GM19193 (cell line): ENCODE data around the gene YRDC.

Experiments used
- POLR2A ChIP-seq: IDR thresholded peaks from 4 replicates; pipeline ENCODE4 v1.6.1; 2011; ENCODE audit not compliant: insufficient read depth, insufficient read length; ENCODE audit errors: extremely low read depth

The YRDC gene

DNA sequence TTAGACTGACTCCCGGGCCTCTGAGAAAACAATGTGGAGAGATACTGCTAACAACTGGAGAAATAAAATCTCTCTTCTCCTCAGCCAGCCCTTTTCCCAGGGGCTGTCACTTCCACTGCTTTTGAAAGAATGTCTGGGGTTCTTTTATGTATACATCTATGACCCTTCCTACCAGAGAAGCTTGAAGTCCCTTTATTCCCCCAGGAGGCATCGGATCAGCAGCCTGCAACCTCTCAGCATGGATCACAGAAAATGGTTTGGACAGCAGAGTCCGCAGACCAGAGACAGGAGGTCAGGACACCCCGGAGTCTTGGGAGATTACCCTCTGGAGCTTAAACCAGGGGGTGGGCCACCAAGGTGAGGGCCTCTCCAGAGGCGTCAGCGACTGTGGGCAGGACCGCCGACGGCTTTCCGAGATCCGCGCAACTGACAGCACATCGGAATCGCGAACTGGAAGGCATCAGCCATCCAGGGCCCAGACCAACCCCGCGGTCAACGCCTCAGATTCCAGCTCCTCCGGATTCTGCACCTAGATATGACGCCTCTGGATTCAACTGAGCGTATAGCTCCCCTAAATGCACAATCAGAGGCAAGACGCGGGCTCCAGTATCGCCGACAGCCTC, 44.1 kb downstream of the YRDC start:
- TF ChIP-seq POLR2A = no peak

DNA sequence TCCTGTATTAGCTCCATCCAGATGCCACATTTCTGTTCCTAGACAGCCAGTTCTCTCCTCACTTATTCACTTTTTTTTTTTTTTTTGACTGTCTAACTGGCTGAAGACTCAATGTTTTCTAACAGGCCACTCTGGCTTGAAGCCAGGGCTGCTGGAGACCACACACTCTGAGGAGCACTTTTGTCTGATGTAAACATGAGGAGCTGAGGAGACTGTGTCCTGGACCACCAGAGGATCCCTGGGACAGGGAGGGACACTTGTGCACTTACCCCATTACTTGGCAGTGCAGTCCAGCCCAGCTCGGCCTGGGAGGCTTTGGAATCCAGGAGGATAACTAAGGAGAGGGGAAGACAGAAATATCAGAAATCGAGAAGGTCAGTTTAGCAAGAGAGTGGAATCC, 45.5 kb downstream of the YRDC start:
- TF ChIP-seq POLR2A = no peak

DNA sequence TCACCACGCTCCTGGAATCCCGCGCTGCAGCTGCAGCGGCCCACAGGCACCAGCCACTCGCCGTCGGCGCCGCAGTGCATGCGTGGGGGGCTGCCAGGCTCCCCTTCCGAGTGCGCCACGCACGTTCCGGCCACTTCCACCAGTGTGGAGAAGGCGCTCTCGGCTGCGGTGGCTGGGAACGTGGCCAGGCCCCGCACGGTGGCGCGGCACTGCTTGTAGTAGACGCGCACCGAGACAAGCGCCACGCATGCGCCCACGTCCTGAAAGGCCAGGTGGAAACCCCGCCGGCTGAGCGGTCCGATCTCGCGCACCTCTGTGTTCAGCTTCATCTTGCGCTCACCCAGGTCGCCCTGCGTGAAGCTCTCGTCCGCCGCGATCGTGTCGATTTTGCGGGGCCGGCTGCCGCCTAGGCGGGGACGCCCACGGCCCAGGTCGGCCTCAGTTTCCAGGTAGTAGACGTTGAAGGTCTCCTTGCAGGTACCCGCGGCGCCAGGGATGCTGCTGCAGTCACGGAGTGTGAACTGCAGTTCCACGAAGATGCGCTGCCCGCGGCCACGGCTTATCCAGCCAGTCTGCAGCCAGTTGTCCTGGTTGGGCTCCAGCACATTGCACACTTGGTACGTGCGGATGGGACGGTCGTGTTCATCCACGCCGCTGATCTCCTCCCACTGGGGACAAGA, 46.5 kb downstream of the YRDC start:
- TF ChIP-seq POLR2A = no peak

DNA sequence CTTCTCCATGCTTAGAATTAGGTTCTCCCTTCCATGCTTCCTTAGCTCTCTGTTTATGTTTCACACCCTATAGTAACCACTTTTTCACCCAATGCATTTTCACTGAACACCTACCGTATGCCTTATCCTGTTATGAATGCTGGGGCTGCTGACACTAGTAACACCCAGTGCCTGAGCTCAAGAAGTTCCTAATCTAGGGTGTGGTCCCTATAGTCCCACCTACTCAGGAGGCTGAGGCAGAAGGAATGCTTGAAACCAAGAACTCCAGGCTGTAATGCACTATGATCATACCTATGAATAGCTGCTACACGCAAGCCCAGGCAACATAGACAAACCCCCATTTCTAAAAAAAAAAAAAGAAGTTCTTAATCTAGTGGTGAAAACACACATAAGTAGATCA, 48.6 kb downstream of the YRDC start:
- TF ChIP-seq POLR2A = no peak

DNA sequence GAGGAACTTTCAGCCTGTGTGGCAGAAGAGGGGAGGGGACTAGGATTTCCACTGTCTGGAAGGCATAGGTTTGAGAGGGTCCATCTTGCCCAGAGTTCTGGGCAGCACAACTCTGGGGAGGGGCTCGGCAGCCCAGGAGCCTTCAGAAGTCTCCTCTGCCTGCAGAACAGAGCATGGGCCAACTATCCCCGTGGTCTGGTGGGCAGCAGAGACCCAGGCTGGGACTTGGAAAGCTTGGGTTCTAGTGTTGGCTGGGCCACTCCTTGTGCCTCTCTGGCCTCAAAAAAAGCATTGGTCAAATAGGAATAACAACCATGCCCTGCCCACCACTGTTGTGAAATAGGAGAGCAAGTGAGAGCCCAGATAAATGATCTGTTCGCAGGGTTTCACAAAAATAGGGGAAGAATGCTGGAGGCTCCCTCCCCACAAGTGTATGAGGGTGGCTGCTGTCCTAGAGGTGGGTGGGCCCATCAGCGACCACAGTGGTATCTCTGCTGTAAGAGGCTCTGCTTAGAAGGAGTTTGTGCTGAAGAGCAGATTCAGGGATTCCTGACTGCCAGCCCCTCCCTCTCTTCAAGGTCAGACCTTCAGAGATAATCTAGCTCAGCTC, 52.0 kb downstream of the YRDC start:
- TF ChIP-seq POLR2A = no peak

DNA sequence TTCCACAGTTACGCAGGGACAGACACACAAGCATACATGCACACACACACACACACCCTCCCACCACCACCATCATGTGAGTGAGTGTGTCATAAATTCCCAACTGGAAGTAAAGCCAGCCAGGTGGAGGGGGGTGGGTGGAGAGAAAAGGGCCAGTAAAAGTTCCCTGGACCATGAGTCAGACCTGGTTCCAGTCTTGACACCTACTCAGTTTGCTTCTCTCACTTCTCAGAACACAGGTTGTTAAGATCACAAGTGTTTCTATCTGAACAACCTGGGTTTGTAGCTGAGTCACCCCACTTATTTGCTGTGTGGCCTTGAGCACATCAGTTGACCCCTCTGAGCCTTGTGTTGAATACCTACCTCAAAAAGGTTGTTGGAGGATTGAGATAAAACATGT, 52.7 kb downstream of the YRDC start:
- TF ChIP-seq POLR2A = no peak

DNA sequence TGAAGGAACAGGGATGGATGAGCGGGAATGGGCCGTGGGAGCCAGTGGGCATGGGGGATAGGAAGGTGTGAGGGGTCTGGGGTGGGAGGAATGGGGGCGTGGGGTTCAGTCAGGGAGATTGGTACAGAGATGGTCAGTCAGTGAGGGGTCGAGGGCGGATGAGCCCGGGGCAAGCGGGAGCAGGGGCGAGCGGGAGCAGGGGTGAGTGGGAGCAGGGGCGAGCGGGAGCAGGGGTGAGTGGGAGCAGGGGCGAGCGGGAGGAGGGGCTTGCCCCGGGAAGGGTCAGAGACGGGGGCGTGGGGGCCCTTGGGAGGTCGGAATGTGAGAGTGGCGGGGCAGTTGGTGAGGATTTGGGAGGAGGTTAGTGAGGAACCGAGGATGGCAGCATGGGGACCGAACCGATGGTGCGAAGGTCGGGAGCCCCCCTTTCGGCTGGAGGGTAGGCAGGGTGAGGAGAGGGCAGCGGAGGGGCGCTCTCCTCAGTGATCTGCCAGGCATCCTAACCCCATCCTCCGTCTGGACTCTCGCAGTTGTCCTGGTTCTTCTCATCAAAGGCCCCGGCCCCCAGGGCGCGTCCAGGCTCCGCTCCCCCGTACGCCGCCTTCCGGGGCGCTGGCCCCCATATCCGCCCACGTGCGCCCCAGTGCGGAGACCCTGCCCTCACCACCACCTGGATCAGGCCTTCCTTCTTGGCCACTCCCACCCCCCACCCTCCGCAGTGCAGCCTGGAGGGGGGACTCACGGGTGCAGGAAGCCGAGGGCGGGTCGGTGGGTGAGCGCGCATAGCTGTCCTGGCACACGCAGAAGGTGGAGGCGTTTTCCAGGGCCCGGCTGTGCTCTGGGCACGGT, 54.3 kb downstream of the YRDC start:
- no peak for TF ChIP-seq POLR2A
